SH-SY5Y (cell line): ENCODE results near the gene TOM1L2.

Experiments
- GATA2 ChIP-seq: IDR thresholded peaks from 2 replicates; pipeline ENCODE4 v1.6.1; 2011; ENCODE audit warnings: mild to moderate bottlenecking, low read depth, low read length
- GATA3 ChIP-seq: IDR thresholded peaks from 2 replicates; pipeline ENCODE4 v1.6.1; 2011; ENCODE audit warnings: low read depth, mild to moderate bottlenecking, low read length, moderate library complexity

DNA sequence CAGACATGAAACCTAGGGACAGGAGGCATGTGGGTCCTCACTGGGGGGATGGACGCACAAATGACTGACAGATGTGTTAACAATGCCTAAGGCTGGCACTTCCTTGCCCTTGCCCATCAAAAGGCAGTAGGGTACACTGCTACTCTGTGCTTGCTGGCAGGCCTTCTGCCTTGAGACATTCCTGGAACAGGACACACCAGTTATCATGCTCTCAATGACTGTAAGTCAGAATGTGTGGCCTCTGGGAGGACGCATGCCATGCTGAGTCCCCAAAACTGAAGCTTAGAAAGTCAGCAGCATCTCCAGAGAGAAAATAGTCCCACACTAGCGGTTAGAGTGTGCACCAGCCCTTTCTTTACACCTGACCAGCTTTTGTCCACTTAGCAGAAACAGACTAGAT lies 119.3 kb downstream of the TOM1L2 start:
- TF ChIP-seq GATA3 (no peak), GATA2 (no peak)
